GM12878 (cell line): ENCODE results near the gene CTSS. TPM values are rescaled to one million over a fixed set of nuclear protein-coding genes. Genes with fewer than 3 reads are reported as not detected.

Experiments
- ATAC-seq: fragments of 200-7000 bp; cut with Tn5 transposase; 3 replicates; pipeline ENCODE4 v1.9.1; 2020; ENCODE audit warnings: mild to moderate bottlenecking, moderate library complexity
- BruUV-seq: library from RNA; stranded (reverse); fragments of 400-500 nt; replicated peaks from 2 replicates; lab custom pipeline; 2021; lab: Mats Ljungman, UMichigan
- CTCF ChIA-PET: fragments of 300-600 bp; sonication (Branson Sonifier 250); formaldehyde crosslinking; extraction: SDS; loops from one replicate; lab custom pipeline; 2021; ENCODE audit warnings: inconsistent platforms; lab: Yijun Ruan, JAX
- POLR2A ChIA-PET: fragments of 350-600 bp; formaldehyde crosslinking; extraction: SDS; loops from one replicate; lab custom pipeline; 2021; ENCODE audit warnings: inconsistent platforms; lab: Charles Lee
- RAD21 ChIA-PET: fragments of 300-600 bp; sonication (Branson Sonifier 250); formaldehyde crosslinking; loops from one replicate; lab custom pipeline; 2023; ENCODE audit warnings: antibody characterized with exemption; ENCODE audit not compliant: unreplicated experiment; lab: Charles Lee
- SMC1A ChIA-PET: fragments of 300-600 bp; sonication (Branson Sonifier 250); formaldehyde crosslinking; loops from one replicate; lab custom pipeline; 2023; ENCODE audit not compliant: unreplicated experiment, uncharacterized antibody; lab: Charles Lee
- DNase-seq: peaks from one replicate; pipeline ENCODE4 v3.0.0-alpha.2; 2011; ENCODE audit warnings: low read depth, low spot score
- FAIRE-seq: peaks from 3 replicates; lab custom pipeline; 2011; peaks lifted over from hg19 to GRCh38; lab: Jason Lieb, UNC
- H2AFZ ChIP-seq: 2 replicates; pipeline ENCODE4 v1.6.0; 2011; ENCODE audit warnings: low read depth, low read length, control low read depth; ENCODE audit not compliant: control insufficient read depth
- H3K27ac ChIP-seq: 2 replicates; pipeline ENCODE4 v1.5.1; 2011; ENCODE audit warnings: control low read depth; ENCODE audit not compliant: control insufficient read depth, insufficient read depth
- H3K27me3 ChIP-seq, 2 experiments: replicated peaks in 1 of 2; 2 replicates each; pipeline versions ENCODE4 v1.6.0 to v1.6.1; 2011; ENCODE audit warnings: low read length in 1 of 2; ENCODE audit not compliant: control insufficient read depth in 2 of 2, insufficient read depth in 2 of 2
- H3K36me3 ChIP-seq, 2 experiments: 2 replicates each; pipeline ENCODE4 v1.5.1; 2011; ENCODE audit warnings: low read length in 1 of 2; ENCODE audit not compliant: control insufficient read depth in 2 of 2, insufficient read depth in 2 of 2
- H3K4me1 ChIP-seq: 2 replicates; pipeline ENCODE4 v1.6.1; 2011; ENCODE audit warnings: mild to moderate bottlenecking, low read length, moderate library complexity, mixed read lengths; ENCODE audit not compliant: control insufficient read depth, insufficient read depth
- H3K4me2 ChIP-seq: 2 replicates; pipeline ENCODE4 v1.6.0; 2011; ENCODE audit warnings: control low read depth; ENCODE audit not compliant: control insufficient read depth, insufficient read depth
- H3K4me3 ChIP-seq: fragments of 200-600 bp; sonication (generic); 2 replicates; pipeline ENCODE4 v1.5.1; 2016
- H3K79me2 ChIP-seq: 2 replicates; pipeline ENCODE4 v1.6.0; 2011; ENCODE audit warnings: low read length; ENCODE audit not compliant: control insufficient read depth, insufficient read depth
- H3K9ac ChIP-seq: 2 replicates; pipeline ENCODE4 v1.8.0; 2011; ENCODE audit warnings: low read length, control low read depth, mixed read lengths; ENCODE audit not compliant: control insufficient read depth, insufficient read depth
- H3K9me3 ChIP-seq: replicated peaks from 3 replicates; pipeline ENCODE4 v1.5.1; 2011; ENCODE audit warnings: mild to moderate bottlenecking, low read length; ENCODE audit not compliant: control insufficient read depth, insufficient read depth
- H4K20me1 ChIP-seq: 2 replicates; pipeline ENCODE4 v1.6.0; 2011; ENCODE audit not compliant: control insufficient read depth, insufficient read depth
- ASH2L ChIP-seq: fragments of 300-600, 200-600 bp; sonication (generic); IDR thresholded peaks from 2 replicates; pipeline ENCODE4 v1.6.1; 2017; ENCODE audit warnings: low read depth, mild to moderate bottlenecking, borderline replicate concordance
- CREM ChIP-seq: IDR thresholded peaks from 2 replicates; pipeline ENCODE4 v1.6.1; 2014; ENCODE audit warnings: antibody characterized with exemption, low read depth
- DPF2 ChIP-seq: fragments of 450-650 bp; IDR thresholded peaks from 2 replicates; pipeline ENCODE4 v1.6.1; 2017; ENCODE audit warnings: mild to moderate bottlenecking
- EGR1 ChIP-seq, 2 experiments: IDR thresholded peaks; 1 replicate in 1 of 2; 2 replicates in 1 of 2; pipeline ENCODE4 v1.6.1; 2011 to 2012; ENCODE audit warnings: low read depth in 2 of 2, low read length in 2 of 2, borderline replicate concordance in 1 of 2, mild to moderate bottlenecking in 1 of 2, moderate library complexity in 1 of 2
- MEF2B ChIP-seq: fragments of 450-650 bp; IDR thresholded peaks from 2 replicates; pipeline ENCODE4 v1.6.1; 2018; ENCODE audit warnings: mild to moderate bottlenecking, moderate library complexity; ENCODE audit not compliant: partially characterized antibody, poor library complexity, severe bottlenecking
- POLR2AphosphoS5 ChIP-seq: IDR thresholded peaks from 2 replicates; pipeline ENCODE4 v1.6.1; 2011; ENCODE audit warnings: mild to moderate bottlenecking, low read length, inconsistent platforms
- RB1 ChIP-seq: fragments of 450-650 bp; formaldehyde crosslinking; IDR thresholded peaks from 2 replicates; pipeline ENCODE4 v1.6.1; 2017; ENCODE audit warnings: mild to moderate bottlenecking, borderline replicate concordance
- RBBP5 ChIP-seq: fragments of 200-600 bp; sonication (generic); conservative IDR thresholded peaks from 2 replicates; pipeline ENCODE4 v1.6.1; 2016
- TARDBP ChIP-seq: IDR thresholded peaks from 2 replicates; pipeline ENCODE4 v1.6.1; 2016; ENCODE audit warnings: borderline replicate concordance
- ZBED1 ChIP-seq: IDR thresholded peaks from 2 replicates; pipeline ENCODE4 v1.6.1; 2016; ENCODE audit warnings: borderline replicate concordance
- ZBTB33 ChIP-seq: fragments of 450-650 bp; IDR thresholded peaks from 2 replicates; pipeline ENCODE4 v1.6.1; 2017; ENCODE audit warnings: mild to moderate bottlenecking
- ZNF274 ChIP-seq: IDR thresholded peaks from one replicate; pipeline ENCODE4 v1.8.0; 2011; ENCODE audit not compliant: insufficient read length, insufficient read depth
- ZNF622 ChIP-seq: fragments of 450-650 bp; IDR thresholded peaks from 2 replicates; pipeline ENCODE4 v1.6.1; 2017; ENCODE audit warnings: mild to moderate bottlenecking, inconsistent platforms
- WGBS: methylation state at CpG from one replicate; pipeline ENCODE4 v1.1.6; 2016; ENCODE audit warnings: low lambda C conversion rate; ENCODE audit not compliant: insufficient replicate concordance, insufficient coverage; ENCODE audit errors: missing lambda C conversion rate; 5-methylcytosine and 5-hydroxymethylcytosine counted together
- in situ Hi-C: fragments of 300-500 bp; cut with MboI; formaldehyde crosslinking; loops from 9 replicates; pipeline ENCODE4 v1.14.3; 2018; ENCODE audit warnings: mixed read lengths
- intact Hi-C: fragments of 100-400 bp; cut with micrococcal nuclease; formaldehyde crosslinking; loops from one replicate; pipeline ENCODE4 v1.14.2; 2022; ENCODE audit not compliant: unreplicated experiment
- polyA plus RNA-seq, 11 experiments: library from polyadenylated mRNA; depleted of rRNA in 4 of 11; unstranded in 6 of 11; stranded (reverse) in 5 of 11; fragments of >200 nt; fragmentation: Nextera tagmentation in 4 of 11; fragmentation: Illumina TruSeq in 1 of 11; extraction: Ambion mirVana in 4 of 11; extraction: Trizol in 1 of 11; gene quantifications; 1 replicate in 1 of 11; 2 replicates in 10 of 11; pipeline versions ENCODE4 v1.2.1 to v1.2.3, GENCODE V29; 2011 to 2016; ENCODE audit warnings: inconsistent platforms in 2 of 11, missing spikeins in 2 of 11, low read depth in 1 of 11
- total RNA-seq, 4 experiments: library from RNA; depleted of rRNA in 3 of 4; stranded (reverse); fragments of >200 nt in 3 of 4; fragmentation: Illumina TruSeq in 1 of 4; extraction: Trizol in 1 of 4; gene quantifications; 2 replicates each; pipeline versions ENCODE4 v1.2.1 to v1.2.3, GENCODE V29; 2013 to 2021

CTSS gene
- total and polyA plus RNA-seq, 10 of the 15 experiments (the other 5 are each of a cell fraction or from before 2014, with no cell fraction given), result 32.8 to 174 (median 60.9) TPM

- in situ Hi-C loops (no loop called here), intact Hi-C loops (no loop called here)
- Histone ChIP-seq H2AFZ (no peak overlapping the region), H3K79me2 (no peaks in the 10 kb centered on the region), H4K20me1 (no peaks in the 10 kb centered on the region), H3K9ac (no peak overlapping the region), H3K9me3 (no peaks in the 10 kb centered on the region), H3K4me1 (no peaks in the 10 kb centered on the region), H3K4me3 (no peak overlapping the region), H3K36me3 (no peaks in the 10 kb centered on the region), H3K27ac (no peak overlapping the region), H3K27me3 (no peaks in the 10 kb centered on the region), H3K4me2 (no peak overlapping the region)
- ChIA-PET RAD21 (interaction anchor here (1.4 kb wide), 1 partner anchor 25 kb away, joined by 3 read pairs; no protein-coding TSS in a partner anchor), POLR2A (no interaction called here), CTCF (interaction anchor here (0.8 kb wide), 1 partner anchor 228 kb away, joined by 4 read pairs; no protein-coding TSS in a partner anchor), SMC1A (interaction anchor here (0.7 to 1.2 kb wide), 2 partner anchors 34 to 86 kb away, joined by 3 read pairs; no protein-coding TSS in a partner anchor)
- no TSS peak for BruUV-seq
- ATAC-seq (no peak), DNase-seq (no peak), FAIRE-seq (no peak)
- WGBS, result 98% methylated on average over 4 of the region's 4 CpGs
- TF ChIP-seq DPF2, result no peak
- TF ChIP-seq TARDBP, result no peak
- no peak for TF ChIP-seq MEF2B
- no peak for TF ChIP-seq RBBP5
- TF ChIP-seq EGR1 (IDR thresholded peaks at IDR 0.05; ENCODE audit: borderline replicate concordance in 1 of 2, low read depth in 2 of 2, low read length in 2 of 2), result no peak
- TF ChIP-seq RB1, result no peak
- TF ChIP-seq ZNF274, result no peak
- no peak for TF ChIP-seq ASH2L
- no peak for TF ChIP-seq POLR2AphosphoS5
- TF ChIP-seq ZBTB33, result no peak
- no peak for TF ChIP-seq ZBED1
- TF ChIP-seq CREM, result no peak
- TF ChIP-seq ZNF622, result no peak
Measured at GRCh38 chr1:150788946-150789345, 23.4 kb upstream of the CTSS start.
